ENCODE measurements around the gene RB1. TPM values are rescaled to one million over a fixed set of nuclear protein-coding genes. Genes with fewer than 3 reads are reported as not detected.

RB1 gene
- 38.9 TPM for polyA plus RNA-seq (2013, experiment 1 of 2)
- polyA plus RNA-seq (2013, experiment 2 of 2): 40.0 TPM

GRCh38 chr13:48303359-48304142 lies at the start of gene RB1:
RB1 (plus strand) TSS chr13:48303751; CDS start chr13:48303913, 162 bp downstream.
- Histone ChIP-seq H3K4me1 (ENCODE audit: control insufficient read depth, insufficient read depth, low read length, poor library complexity, severe bottlenecking) (peaks cover 3% of the 10 kb centered on the region), H3K36me3 (ENCODE audit: control insufficient read depth, insufficient read depth, low read length) (peaks cover 7% of the 10 kb centered on the region), H3K9me3 (ENCODE audit: control insufficient read depth, low read length) (no peaks in the 10 kb centered on the region), H3K4me3 (ENCODE audit: extremely low read depth, insufficient read depth, low read length, poor library complexity, severe bottlenecking) (peak within 1 kb of the TSS; percentile 85), H3K27ac (ENCODE audit: low read depth, low read length, severe bottlenecking) (peak within 1 kb of the TSS; percentile 96)
- WGBS, 2 experiments (ENCODE audit: insufficient coverage in 2 of 2): 0% methylated on average over 76 to 77 of the region's 96 CpGs

GRCh38 chr13:48253849-48254248 lies 49.7 kb upstream of the RB1 start:
- no peak overlapping the region for H3K27ac ChIP-seq (ENCODE audit: low read depth, low read length, severe bottlenecking)
- H3K36me3 ChIP-seq (ENCODE audit: control insufficient read depth, insufficient read depth, low read length): peaks cover 55% of the 10 kb centered on the region
- H3K9me3 ChIP-seq (ENCODE audit: control insufficient read depth, low read length): no peaks in the 10 kb centered on the region
- WGBS, 2 experiments (ENCODE audit: insufficient coverage in 2 of 2): no CpG with 5 or more reads among the region's 2 CpGs
- H3K4me1 ChIP-seq (ENCODE audit: control insufficient read depth, insufficient read depth, low read length, poor library complexity, severe bottlenecking): no peaks in the 10 kb centered on the region
- H3K4me3 ChIP-seq (ENCODE audit: extremely low read depth, insufficient read depth, low read length, poor library complexity, severe bottlenecking): no peak overlapping the region

GRCh38 chr13:48255090-48255489 lies 48.5 kb upstream of the RB1 start:
- 82 to 85% methylated on average over 7 to 11 of the region's 13 CpGs for WGBS, 2 experiments (ENCODE audit: insufficient coverage in 2 of 2)
- Histone ChIP-seq H3K4me3 (ENCODE audit: extremely low read depth, insufficient read depth, low read length, poor library complexity, severe bottlenecking) (no peak overlapping the region), H3K36me3 (ENCODE audit: control insufficient read depth, insufficient read depth, low read length) (peaks cover 61% of the 10 kb centered on the region), H3K9me3 (ENCODE audit: control insufficient read depth, low read length) (no peaks in the 10 kb centered on the region), H3K27ac (ENCODE audit: low read depth, low read length, severe bottlenecking) (no peak overlapping the region), H3K4me1 (ENCODE audit: control insufficient read depth, insufficient read depth, low read length, poor library complexity, severe bottlenecking) (no peaks in the 10 kb centered on the region)

- Histone ChIP-seq H3K4me3 (ENCODE audit: extremely low read depth, insufficient read depth, low read length, poor library complexity, severe bottlenecking) (no peak overlapping the region), H3K9me3 (ENCODE audit: control insufficient read depth, low read length) (no peaks in the 10 kb centered on the region), H3K36me3 (ENCODE audit: control insufficient read depth, insufficient read depth, low read length) (peaks cover 58% of the 10 kb centered on the region), H3K27ac (ENCODE audit: low read depth, low read length, severe bottlenecking) (no peak overlapping the region), H3K4me1 (ENCODE audit: control insufficient read depth, insufficient read depth, low read length, poor library complexity, severe bottlenecking) (no peaks in the 10 kb centered on the region)
- WGBS, 2 experiments (ENCODE audit: insufficient coverage in 2 of 2): 100% methylated on average over 1 of the region's 1 CpG; no CpG with 5 or more reads in 1 of the 2 experiments
Observed at GRCh38 chr13:48255954-48256353, 47.6 kb upstream of the RB1 start.

GRCh38 chr13:48258002-48258401 lies 45.5 kb upstream of the RB1 start:
- Histone ChIP-seq H3K36me3 (ENCODE audit: control insufficient read depth, insufficient read depth, low read length) (peaks cover 62% of the 10 kb centered on the region), H3K4me1 (ENCODE audit: control insufficient read depth, insufficient read depth, low read length, poor library complexity, severe bottlenecking) (no peaks in the 10 kb centered on the region), H3K4me3 (ENCODE audit: extremely low read depth, insufficient read depth, low read length, poor library complexity, severe bottlenecking) (no peak overlapping the region), H3K9me3 (ENCODE audit: control insufficient read depth, low read length) (no peaks in the 10 kb centered on the region), H3K27ac (ENCODE audit: low read depth, low read length, severe bottlenecking) (no peak overlapping the region)

- WGBS, 2 experiments (ENCODE audit: insufficient coverage in 2 of 2): no CpG with 5 or more reads among the region's 3 CpGs
- Histone ChIP-seq H3K27ac (ENCODE audit: low read depth, low read length, severe bottlenecking) (no peak overlapping the region), H3K9me3 (ENCODE audit: control insufficient read depth, low read length) (no peaks in the 10 kb centered on the region), H3K4me3 (ENCODE audit: extremely low read depth, insufficient read depth, low read length, poor library complexity, severe bottlenecking) (no peak overlapping the region), H3K36me3 (ENCODE audit: control insufficient read depth, insufficient read depth, low read length) (peaks cover 65% of the 10 kb centered on the region), H3K4me1 (ENCODE audit: control insufficient read depth, insufficient read depth, low read length, poor library complexity, severe bottlenecking) (no peaks in the 10 kb centered on the region)
Observed at GRCh38 chr13:48258430-48258829, 45.1 kb upstream of the RB1 start.

GRCh38 chr13:48260970-48261369 lies 42.6 kb upstream of the RB1 start:
- Histone ChIP-seq H3K36me3 (ENCODE audit: control insufficient read depth, insufficient read depth, low read length) (peaks cover 60% of the 10 kb centered on the region), H3K4me1 (ENCODE audit: control insufficient read depth, insufficient read depth, low read length, poor library complexity, severe bottlenecking) (no peaks in the 10 kb centered on the region), H3K9me3 (ENCODE audit: control insufficient read depth, low read length) (no peaks in the 10 kb centered on the region), H3K4me3 (ENCODE audit: extremely low read depth, insufficient read depth, low read length, poor library complexity, severe bottlenecking) (no peak overlapping the region), H3K27ac (ENCODE audit: low read depth, low read length, severe bottlenecking) (no peak overlapping the region)
- no CpG with 5 or more reads among the region's 4 CpGs for WGBS, 2 experiments (ENCODE audit: insufficient coverage in 2 of 2)

- peaks cover 51% of the 10 kb centered on the region for H3K36me3 ChIP-seq (ENCODE audit: control insufficient read depth, insufficient read depth, low read length)
Observed at GRCh38 chr13:48263196-48263595, 40.4 kb upstream of the RB1 start.

GRCh38 chr13:48264058-48264457 lies 39.5 kb upstream of the RB1 start:
- no peaks in the 10 kb centered on the region for H3K4me1 ChIP-seq (ENCODE audit: control insufficient read depth, insufficient read depth, low read length, poor library complexity, severe bottlenecking)
- 93 to 95% methylated on average over 2 of the region's 2 CpGs for WGBS, 2 experiments (ENCODE audit: insufficient coverage in 2 of 2)
- H3K9me3 ChIP-seq (ENCODE audit: control insufficient read depth, low read length): no peaks in the 10 kb centered on the region
- no peak overlapping the region for H3K27ac ChIP-seq (ENCODE audit: low read depth, low read length, severe bottlenecking)
- peaks cover 44% of the 10 kb centered on the region for H3K36me3 ChIP-seq (ENCODE audit: control insufficient read depth, insufficient read depth, low read length)
- H3K4me3 ChIP-seq (ENCODE audit: extremely low read depth, insufficient read depth, low read length, poor library complexity, severe bottlenecking): no peak overlapping the region

More at GRCh38 chr13:48263196-48263595, 40.4 kb upstream of the RB1 start:
- H3K4me1 ChIP-seq (ENCODE audit: control insufficient read depth, insufficient read depth, low read length, poor library complexity, severe bottlenecking): no peaks in the 10 kb centered on the region
- H3K27ac ChIP-seq (ENCODE audit: low read depth, low read length, severe bottlenecking): no peak overlapping the region
- H3K4me3 ChIP-seq (ENCODE audit: extremely low read depth, insufficient read depth, low read length, poor library complexity, severe bottlenecking): no peak overlapping the region
- no peaks in the 10 kb centered on the region for H3K9me3 ChIP-seq (ENCODE audit: control insufficient read depth, low read length)
- 82 to 100% methylated on average over 1 of the region's 1 CpG for WGBS, 2 experiments (ENCODE audit: insufficient coverage in 2 of 2)

GRCh38 chr13:48265217-48265815 lies 38.2 kb upstream of the RB1 start:
- no peaks in the 10 kb centered on the region for H3K4me1 ChIP-seq (ENCODE audit: control insufficient read depth, insufficient read depth, low read length, poor library complexity, severe bottlenecking)
- WGBS, 2 experiments (ENCODE audit: insufficient coverage in 2 of 2): 89 to 93% methylated on average over 7 to 8 of the region's 8 CpGs
- H3K4me3 ChIP-seq (ENCODE audit: extremely low read depth, insufficient read depth, low read length, poor library complexity, severe bottlenecking): no peak overlapping the region
- H3K36me3 ChIP-seq (ENCODE audit: control insufficient read depth, insufficient read depth, low read length): peaks cover 48% of the 10 kb centered on the region
- H3K9me3 ChIP-seq (ENCODE audit: control insufficient read depth, low read length): no peaks in the 10 kb centered on the region
- no peak overlapping the region for H3K27ac ChIP-seq (ENCODE audit: low read depth, low read length, severe bottlenecking)

- Histone ChIP-seq H3K36me3 (ENCODE audit: control insufficient read depth, insufficient read depth, low read length) (peaks cover 48% of the 10 kb centered on the region), H3K9me3 (ENCODE audit: control insufficient read depth, low read length) (no peaks in the 10 kb centered on the region), H3K4me1 (ENCODE audit: control insufficient read depth, insufficient read depth, low read length, poor library complexity, severe bottlenecking) (no peaks in the 10 kb centered on the region), H3K4me3 (ENCODE audit: extremely low read depth, insufficient read depth, low read length, poor library complexity, severe bottlenecking) (no peak overlapping the region), H3K27ac (ENCODE audit: low read depth, low read length, severe bottlenecking) (no peak overlapping the region)
Observed at GRCh38 chr13:48266150-48266549, 37.4 kb upstream of the RB1 start.

All from mesodermal cell (in vitro differentiated cells).